HepG2 (cell line): ENCODE measurements around the gene COPB2. TPM values are rescaled to one million over a fixed set of nuclear protein-coding genes. Genes with fewer than 3 reads are reported as not detected.

ENCODE experiments used
- E2F1 ChIP-seq: sonication (generic); formaldehyde crosslinking; IDR thresholded peaks from 2 replicates; pipeline ENCODE4 v1.5.0; 2020; ENCODE audit warnings: missing genetic modification reagents
- ESRRA ChIP-seq: sonication (generic); formaldehyde crosslinking; IDR thresholded peaks from 2 replicates; pipeline ENCODE4 v1.5.1; 2020; ENCODE audit warnings: mild to moderate bottlenecking, low read depth, missing genetic modification reagents
- HIVEP1 ChIP-seq: sonication (generic); formaldehyde crosslinking; IDR thresholded peaks from 2 replicates; pipeline ENCODE4 v1.4.0; 2020; ENCODE audit warnings: mild to moderate bottlenecking, missing genetic modification reagents
- KDM4B ChIP-seq: sonication (generic); formaldehyde crosslinking; IDR thresholded peaks from 2 replicates; pipeline ENCODE4 v1.4.0; 2020; ENCODE audit warnings: missing genetic modification reagents
- MBD4 ChIP-seq: IDR thresholded peaks from 2 replicates; pipeline ENCODE4 v1.6.1; 2012; ENCODE audit warnings: low read length, inconsistent platforms, borderline replicate concordance
- MIXL1 ChIP-seq: IDR thresholded peaks from 2 replicates; pipeline ENCODE4 v1.6.1; 2016
- MXD1 ChIP-seq: sonication (generic); formaldehyde crosslinking; IDR thresholded peaks from 2 replicates; pipeline ENCODE4 v1.4.0; 2020; ENCODE audit warnings: mild to moderate bottlenecking, missing genetic modification reagents
- NFATC3 ChIP-seq: sonication (generic); formaldehyde crosslinking; IDR thresholded peaks from 2 replicates; pipeline ENCODE4 v1.5.1; 2020; ENCODE audit warnings: mild to moderate bottlenecking, missing genetic modification reagents
- NFYC ChIP-seq: IDR thresholded peaks from 2 replicates; pipeline ENCODE4 v1.6.1; 2016; ENCODE audit warnings: missing genetic modification reagents, missing compliant biosample characterization
- PREB ChIP-seq: sonication (generic); formaldehyde crosslinking; IDR thresholded peaks from 2 replicates; pipeline ENCODE4 v1.4.0; 2020; ENCODE audit warnings: missing genetic modification reagents
- RCOR2 ChIP-seq: IDR thresholded peaks from 2 replicates; pipeline ENCODE4 v1.6.1; 2016; ENCODE audit warnings: missing biosample characterization, missing genetic modification reagents
- RFX5 ChIP-seq: IDR thresholded peaks from 2 replicates; pipeline ENCODE4 v1.6.1; 2011; ENCODE audit warnings: low read depth, low read length, improper control_type of control experiment
- SP5 ChIP-seq: IDR thresholded peaks from 2 replicates; pipeline ENCODE4 v1.6.1; 2016; ENCODE audit warnings: low read depth, borderline replicate concordance
- STAT5B ChIP-seq: sonication (generic); formaldehyde crosslinking; IDR thresholded peaks from 2 replicates; pipeline ENCODE4 v1.4.0; 2020; ENCODE audit warnings: missing genetic modification reagents
- TRIM24 ChIP-seq: sonication (generic); formaldehyde crosslinking; IDR thresholded peaks from 2 replicates; pipeline ENCODE4 v1.8.0; 2022; ENCODE audit warnings: mild to moderate bottlenecking, missing genetic modification reagents
- XRCC5 ChIP-seq: fragments of 200-400 bp; formaldehyde crosslinking; optimal IDR thresholded peaks from 2 replicates; pipeline ENCODE3; 2017; ENCODE audit warnings: mild to moderate bottlenecking, low read length
- ZBTB14 ChIP-seq: sonication (generic); formaldehyde crosslinking; IDR thresholded peaks from 2 replicates; pipeline ENCODE4 v1.4.0; 2020; ENCODE audit warnings: missing genetic modification reagents
- ZKSCAN5 ChIP-seq: sonication (generic); formaldehyde crosslinking; IDR thresholded peaks from 2 replicates; pipeline ENCODE4 v1.5.1; 2020; ENCODE audit warnings: mild to moderate bottlenecking, missing genetic modification reagents
- ZNF160 ChIP-seq: sonication (generic); formaldehyde crosslinking; IDR thresholded peaks from 2 replicates; pipeline ENCODE4 v1.8.0; 2022; ENCODE audit warnings: mild to moderate bottlenecking, inconsistent platforms, missing genetic modification reagents
- ZNF18 ChIP-seq: sonication (generic); formaldehyde crosslinking; IDR thresholded peaks from 2 replicates; pipeline ENCODE4 v1.8.0; 2022; ENCODE audit warnings: mild to moderate bottlenecking, missing genetic modification reagents; ENCODE audit not compliant: insufficient replicate concordance
- ZNF24 ChIP-seq: fragments of 450-650 bp; IDR thresholded peaks from 2 replicates; pipeline ENCODE4 v1.6.1; 2017; ENCODE audit warnings: antibody characterized with exemption, mild to moderate bottlenecking
- ZNF678 ChIP-seq: sonication (generic); formaldehyde crosslinking; IDR thresholded peaks from 2 replicates; pipeline ENCODE4 v1.4.0; 2020; ENCODE audit warnings: mild to moderate bottlenecking, missing genetic modification reagents
- ZNF841 ChIP-seq: sonication (generic); formaldehyde crosslinking; IDR thresholded peaks from 2 replicates; pipeline ENCODE4 v1.8.1; 2023; ENCODE audit warnings: missing genetic modification reagents, borderline replicate concordance
- ZSCAN22 ChIP-seq: sonication (generic); formaldehyde crosslinking; IDR thresholded peaks from 2 replicates; pipeline ENCODE4 v1.4.0; 2020; ENCODE audit warnings: mild to moderate bottlenecking, missing genetic modification reagents
- polyA plus RNA-seq, 8 experiments: library from polyadenylated mRNA; depleted of rRNA in 3 of 8; stranded (reverse) in 7 of 8; unstranded in 1 of 8; fragments of >200 nt; fragmentation: Illumina TruSeq in 4 of 8; extraction: Trizol in 4 of 8; gene quantifications; 2 replicates each; pipeline versions ENCODE4 v1.2.1 to v1.2.3, GENCODE V29; 2011 to 2016; ENCODE audit warnings: low read depth in 4 of 8, missing spikeins in 1 of 8, mixed read lengths in 1 of 8; ENCODE audit not compliant: insufficient read depth in 1 of 8
- total RNA-seq, 5 experiments: library from RNA; depleted of rRNA; stranded (reverse); fragments of >200 nt; fragmentation: Illumina TruSeq; extraction: Trizol; gene quantifications; 2 replicates each; pipeline ENCODE4 v1.2.3, GENCODE V29; 2016; ENCODE audit warnings: low read depth in 1 of 5

Gene COPB2
- total and polyA plus RNA-seq, 2 of the 13 experiments (the other 11 are each of a cell fraction or from before 2014, with no cell fraction given) = 83.3 to 217 TPM

GRCh38 chr3:139389552-139390368, at the start of gene COPB2 (continued):
- TF ChIP-seq ZNF18 (CRISPR knock-in tag) = no peak
- TF ChIP-seq ZNF24 = no peak
- TF ChIP-seq STAT5B = no peak
- TF ChIP-seq KDM4B (CRISPR knock-in tag) = no peak
- peak; percentile 38; the same call in 1 of the 2 replicates for TF ChIP-seq E2F1 (CRISPR knock-in tag)
- no peak for TF ChIP-seq SP5 (CRISPR knock-in tag)
- peak; percentile 28; the same call in 1 of the 2 replicates for TF ChIP-seq MXD1 (CRISPR knock-in tag)
- no peak; the same call in 1 of the 2 replicates for TF ChIP-seq NFYC
- TF ChIP-seq MBD4 = no peak
- no peak for TF ChIP-seq ZNF160
- TF ChIP-seq ZSCAN22 (CRISPR knock-in tag) = no peak
- TF ChIP-seq ZNF678 (CRISPR knock-in tag) = no peak
- TF ChIP-seq PREB (CRISPR knock-in tag) = no peak
- no peak for TF ChIP-seq ESRRA
- TF ChIP-seq TRIM24 = no peak
- peak; percentile 72; the same call in 1 of the 2 replicates for TF ChIP-seq HIVEP1 (CRISPR knock-in tag)
- 0 out of 2 replicates have a peak, but pooled peaks have one; percentile 75 for TF ChIP-seq NFATC3 (CRISPR knock-in tag)
- TF ChIP-seq MIXL1 (CRISPR knock-in tag) = no peak
- TF ChIP-seq RFX5 = no peak
- TF ChIP-seq ZNF841 (CRISPR knock-in tag) = no peak
- peak; percentile 47 for TF ChIP-seq XRCC5
- TF ChIP-seq RCOR2 (CRISPR knock-in tag) = no peak
- no peak for TF ChIP-seq ZKSCAN5 (CRISPR knock-in tag)
- TF ChIP-seq ZBTB14 (CRISPR knock-in tag) = 0 out of 2 replicates have a peak, but pooled peaks have one; percentile 30
